DOHH2 (cell line): ENCODE measurements around the gene MOCS3.

Experiments
- H3F3A ChIP-seq: fragments of 200-600 bp; sonication (generic), shearing (Covaris generic); 2 replicates; pipeline ENCODE4 v1.6.0; 2016; ENCODE audit warnings: antibody characterized with exemption, mild to moderate bottlenecking; ENCODE audit not compliant: control insufficient read depth, insufficient read depth
- H3K27ac ChIP-seq: fragments of 200-600 bp; sonication (generic); 2 replicates; pipeline ENCODE4 v1.5.1; 2014; ENCODE audit warnings: low read depth, mild to moderate bottlenecking, low read length, moderate library complexity
- H3K27me3 ChIP-seq: fragments of 200-600 bp; sonication (generic); 2 replicates; pipeline ENCODE4 v1.6.1; 2014; ENCODE audit warnings: mild to moderate bottlenecking, low read length, mixed read lengths; ENCODE audit not compliant: control insufficient read depth
- H3K36me3 ChIP-seq: fragments of 200-600 bp; sonication (generic); 2 replicates; pipeline ENCODE4 v1.6.1; 2014; ENCODE audit warnings: mild to moderate bottlenecking, low read length, moderate library complexity, mixed read lengths; ENCODE audit not compliant: control insufficient read depth
- H3K4me1 ChIP-seq: fragments of 200-600 bp; sonication (generic); 2 replicates; pipeline ENCODE4 v1.6.1; 2014; ENCODE audit warnings: mild to moderate bottlenecking, low read length, mixed read lengths; ENCODE audit not compliant: control insufficient read depth
- H3K4me2 ChIP-seq: fragments of 200-600 bp; sonication (generic); 2 replicates; pipeline ENCODE4 v1.6.0; 2014; ENCODE audit warnings: mild to moderate bottlenecking, low read length, moderate library complexity
- H3K4me3 ChIP-seq: fragments of 200-600 bp; sonication (generic); 2 replicates; pipeline ENCODE4 v1.5.1; 2014; ENCODE audit warnings: mild to moderate bottlenecking, low read length, mixed read lengths
- H3K79me2 ChIP-seq: fragments of 200-600 bp; sonication (generic); 2 replicates; pipeline ENCODE4 v1.6.1; 2014; ENCODE audit warnings: mild to moderate bottlenecking, low read length, mixed read lengths; ENCODE audit not compliant: control insufficient read depth
- H3K9me2 ChIP-seq: fragments of 200-600 bp; sonication (generic); replicated peaks from 2 replicates; pipeline ENCODE4 v1.6.1; 2014; ENCODE audit warnings: mild to moderate bottlenecking, low read length, mixed read lengths; ENCODE audit not compliant: control insufficient read depth
- H3K9me3 ChIP-seq: fragments of 200-600 bp; sonication (generic); 2 replicates; pipeline ENCODE4 v1.6.1; 2014; ENCODE audit warnings: antibody characterized with exemption, low read length, mixed read lengths; ENCODE audit not compliant: control insufficient read depth, insufficient read depth
- H4K20me1 ChIP-seq: fragments of 200-600 bp; sonication (generic); 2 replicates; pipeline ENCODE4 v1.6.0; 2014; ENCODE audit warnings: low read depth, mild to moderate bottlenecking, antibody characterized with exemption, low read length, moderate library complexity; ENCODE audit not compliant: control insufficient read depth, insufficient read depth
- EZH2phosphoT487 ChIP-seq: fragments of 200-600 bp; sonication (generic); IDR thresholded peaks from 2 replicates; pipeline ENCODE4 v1.6.1; 2017; ENCODE audit warnings: borderline replicate concordance, mild to moderate bottlenecking, antibody characterized with exemption, low read length, moderate library complexity, mixed read lengths
- TF ChIP-seq, protein P1 (sequence below): fragments of 200-600 bp; sonication (generic); IDR thresholded peaks from one replicate; pipeline ENCODE4 v1.5.1; 2014; ENCODE audit warnings: antibody characterized with exemption, mild to moderate bottlenecking, low read depth, low read length; ENCODE audit not compliant: poor library complexity, severe bottlenecking

Gene MOCS3

DNA sequence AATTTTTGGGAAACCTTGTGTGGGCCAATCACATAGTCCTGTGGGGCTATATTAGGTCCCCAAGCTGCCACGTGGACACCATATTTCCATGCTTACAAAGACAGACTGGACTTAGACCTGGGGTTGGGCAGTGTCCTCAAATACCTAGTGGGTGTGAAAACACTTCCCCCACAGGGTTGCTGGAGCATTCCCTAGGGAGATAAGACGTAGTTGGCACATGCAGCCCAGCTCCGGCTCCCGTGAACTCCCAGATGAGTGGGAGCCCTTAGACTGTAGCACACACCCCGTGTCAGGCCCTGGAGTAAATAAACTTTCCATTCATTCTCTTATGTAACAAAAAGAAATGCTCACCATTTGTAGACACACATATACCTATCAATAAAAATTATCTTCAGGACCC lies 50.1 kb downstream of the MOCS3 start:
- Histone ChIP-seq H3K36me3 (no peaks in the 10 kb centered on the region), H3K4me3 (no peak overlapping the region), H3K9me3 (no peaks in the 10 kb centered on the region), H3K27ac (no peak overlapping the region), H3K27me3 (peaks cover 7% of the 10 kb centered on the region; the same call in 1 of the 2 replicates), H3K4me2 (no peak overlapping the region), H3K9me2 (no peaks in the 10 kb centered on the region), H3F3A (no peaks in the 10 kb centered on the region), H4K20me1 (no peaks in the 10 kb centered on the region), H3K79me2 (no peaks in the 10 kb centered on the region), H3K4me1 (no peaks in the 10 kb centered on the region)
- TF ChIP-seq, protein P1, sequence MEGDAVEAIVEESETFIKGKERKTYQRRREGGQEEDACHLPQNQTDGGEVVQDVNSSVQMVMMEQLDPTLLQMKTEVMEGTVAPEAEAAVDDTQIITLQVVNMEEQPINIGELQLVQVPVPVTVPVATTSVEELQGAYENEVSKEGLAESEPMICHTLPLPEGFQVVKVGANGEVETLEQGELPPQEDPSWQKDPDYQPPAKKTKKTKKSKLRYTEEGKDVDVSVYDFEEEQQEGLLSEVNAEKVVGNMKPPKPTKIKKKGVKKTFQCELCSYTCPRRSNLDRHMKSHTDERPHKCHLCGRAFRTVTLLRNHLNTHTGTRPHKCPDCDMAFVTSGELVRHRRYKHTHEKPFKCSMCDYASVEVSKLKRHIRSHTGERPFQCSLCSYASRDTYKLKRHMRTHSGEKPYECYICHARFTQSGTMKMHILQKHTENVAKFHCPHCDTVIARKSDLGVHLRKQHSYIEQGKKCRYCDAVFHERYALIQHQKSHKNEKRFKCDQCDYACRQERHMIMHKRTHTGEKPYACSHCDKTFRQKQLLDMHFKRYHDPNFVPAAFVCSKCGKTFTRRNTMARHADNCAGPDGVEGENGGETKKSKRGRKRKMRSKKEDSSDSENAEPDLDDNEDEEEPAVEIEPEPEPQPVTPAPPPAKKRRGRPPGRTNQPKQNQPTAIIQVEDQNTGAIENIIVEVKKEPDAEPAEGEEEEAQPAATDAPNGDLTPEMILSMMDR: no peak
- TF ChIP-seq EZH2phosphoT487: no peak

- TF ChIP-seq, protein P1: no peak
- no peak for TF ChIP-seq EZH2phosphoT487
- Histone ChIP-seq H3K9me3 (no peaks in the 10 kb centered on the region), H4K20me1 (no peaks in the 10 kb centered on the region), H3K9me2 (no peaks in the 10 kb centered on the region), H3K27ac (no peak overlapping the region), H3K79me2 (no peaks in the 10 kb centered on the region), H3F3A (no peaks in the 10 kb centered on the region), H3K4me3 (no peak overlapping the region), H3K36me3 (no peaks in the 10 kb centered on the region), H3K27me3 (peaks cover 7% of the 10 kb centered on the region; the same call in 1 of the 2 replicates), H3K4me2 (no peak overlapping the region), H3K4me1 (no peaks in the 10 kb centered on the region)
Measured at GRCh38 chr20:51009303-51010042, 50.9 kb downstream of the MOCS3 start.

DNA sequence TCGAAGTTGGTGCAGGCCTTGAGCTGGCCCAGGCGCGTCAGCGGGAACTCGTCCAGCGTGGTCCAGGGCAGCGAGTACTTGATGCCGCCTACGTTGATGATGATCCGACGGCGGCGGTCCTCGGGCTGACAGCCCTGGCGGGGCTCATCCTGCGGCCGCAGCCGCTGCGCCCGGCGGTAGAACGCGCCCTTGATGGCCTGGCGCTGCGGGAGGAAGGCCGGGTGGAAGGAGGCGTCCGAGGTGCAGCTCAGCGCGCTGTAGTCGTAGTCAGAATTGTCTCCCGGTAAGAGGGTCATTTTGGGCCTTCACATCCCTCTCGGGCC lies 51.4 kb downstream of the MOCS3 start:
- no peaks in the 10 kb centered on the region for H3K4me1 ChIP-seq
- H3K4me3 ChIP-seq: no peak overlapping the region
- no peak overlapping the region for H3K4me2 ChIP-seq
- no peak overlapping the region for H3K27ac ChIP-seq
- no peaks in the 10 kb centered on the region for H3K36me3 ChIP-seq
- H3K9me2 ChIP-seq: no peaks in the 10 kb centered on the region
- no peak for TF ChIP-seq EZH2phosphoT487
- TF ChIP-seq, protein P1: no peak
- peaks cover 7% of the 10 kb centered on the region; the same call in 1 of the 2 replicates for H3K27me3 ChIP-seq
- no peaks in the 10 kb centered on the region for H3K79me2 ChIP-seq
- H3F3A ChIP-seq: no peaks in the 10 kb centered on the region
- no peaks in the 10 kb centered on the region for H4K20me1 ChIP-seq
- H3K9me3 ChIP-seq: no peaks in the 10 kb centered on the region
